Chondrocyte (in vitro differentiated cells): ENCODE data around the gene SPATA25. TPM values are rescaled to one million over a fixed set of nuclear protein-coding genes. Genes with fewer than 3 reads are reported as not detected.
"Not testable (repeated sequence)": the region's sequence is repeated elsewhere in the genome, so short reads cannot be mapped to it uniquely, and the experiment has no call there.

Experiments used
- DNase-seq: peaks from one replicate; pipeline ENCODE4 v3.0.0; 2021; ENCODE audit warnings: mixed read lengths, low spot score
- H3K27ac Mint-ChIP-seq: one replicate; pipeline ENCODE4 v1.8.0; 2021; ENCODE audit warnings: mild to moderate bottlenecking, moderate library complexity, mixed read lengths; ENCODE audit not compliant: unreplicated experiment
- H3K27me3 Mint-ChIP-seq: 2 replicates; pipeline ENCODE4 v1.8.0; 2021; ENCODE audit warnings: low read depth, mixed read lengths
- H3K36me3 Mint-ChIP-seq: 2 replicates; pipeline ENCODE4 v1.8.0; 2021; ENCODE audit warnings: low read depth, mixed read lengths
- H3K4me1 Mint-ChIP-seq: 2 replicates; pipeline ENCODE4 v1.8.0; 2021; ENCODE audit warnings: low read depth, mild to moderate bottlenecking, mixed read lengths
- H3K4me3 Mint-ChIP-seq: one replicate; pipeline ENCODE4 v1.8.0; 2021; ENCODE audit warnings: mild to moderate bottlenecking, moderate library complexity, mixed read lengths; ENCODE audit not compliant: unreplicated experiment
- H3K9me3 Mint-ChIP-seq: 2 replicates; pipeline ENCODE4 v1.8.0; 2021; ENCODE audit warnings: low read depth, mixed read lengths
- total RNA-seq: library from RNA; stranded (reverse); gene quantifications from 3 replicates; pipeline ENCODE4 v1.2.1, GENCODE V29; 2021
- TF ChIP-seq, protein P1 (sequence below): fragments of 200-600 bp; sonication (generic); IDR thresholded peaks from 2 replicates; pipeline ENCODE4 v1.5.0; 2021; ENCODE audit warnings: antibody characterized with exemption, mild to moderate bottlenecking, moderate library complexity

SPATA25 gene
- total RNA-seq, 1 donor from 2014 or later = 1.2 TPM

GRCh38 chr20:45933266-45934045 lies 46.0 kb upstream of the SPATA25 start:
- peak overlapping the region; percentile 96 for H3K27ac Mint-ChIP-seq
- H3K9me3 Mint-ChIP-seq = no peaks in the 10 kb centered on the region
- H3K4me3 Mint-ChIP-seq = peak overlapping the region; percentile 93
- peaks cover 13% of the 10 kb centered on the region for H3K4me1 Mint-ChIP-seq
- no peak for DNase-seq
- no peaks in the 10 kb centered on the region for H3K27me3 Mint-ChIP-seq
- TF ChIP-seq, protein P1, sequence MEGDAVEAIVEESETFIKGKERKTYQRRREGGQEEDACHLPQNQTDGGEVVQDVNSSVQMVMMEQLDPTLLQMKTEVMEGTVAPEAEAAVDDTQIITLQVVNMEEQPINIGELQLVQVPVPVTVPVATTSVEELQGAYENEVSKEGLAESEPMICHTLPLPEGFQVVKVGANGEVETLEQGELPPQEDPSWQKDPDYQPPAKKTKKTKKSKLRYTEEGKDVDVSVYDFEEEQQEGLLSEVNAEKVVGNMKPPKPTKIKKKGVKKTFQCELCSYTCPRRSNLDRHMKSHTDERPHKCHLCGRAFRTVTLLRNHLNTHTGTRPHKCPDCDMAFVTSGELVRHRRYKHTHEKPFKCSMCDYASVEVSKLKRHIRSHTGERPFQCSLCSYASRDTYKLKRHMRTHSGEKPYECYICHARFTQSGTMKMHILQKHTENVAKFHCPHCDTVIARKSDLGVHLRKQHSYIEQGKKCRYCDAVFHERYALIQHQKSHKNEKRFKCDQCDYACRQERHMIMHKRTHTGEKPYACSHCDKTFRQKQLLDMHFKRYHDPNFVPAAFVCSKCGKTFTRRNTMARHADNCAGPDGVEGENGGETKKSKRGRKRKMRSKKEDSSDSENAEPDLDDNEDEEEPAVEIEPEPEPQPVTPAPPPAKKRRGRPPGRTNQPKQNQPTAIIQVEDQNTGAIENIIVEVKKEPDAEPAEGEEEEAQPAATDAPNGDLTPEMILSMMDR = peak; percentile 63
- H3K36me3 Mint-ChIP-seq = peaks cover 11% of the 10 kb centered on the region

DNA sequence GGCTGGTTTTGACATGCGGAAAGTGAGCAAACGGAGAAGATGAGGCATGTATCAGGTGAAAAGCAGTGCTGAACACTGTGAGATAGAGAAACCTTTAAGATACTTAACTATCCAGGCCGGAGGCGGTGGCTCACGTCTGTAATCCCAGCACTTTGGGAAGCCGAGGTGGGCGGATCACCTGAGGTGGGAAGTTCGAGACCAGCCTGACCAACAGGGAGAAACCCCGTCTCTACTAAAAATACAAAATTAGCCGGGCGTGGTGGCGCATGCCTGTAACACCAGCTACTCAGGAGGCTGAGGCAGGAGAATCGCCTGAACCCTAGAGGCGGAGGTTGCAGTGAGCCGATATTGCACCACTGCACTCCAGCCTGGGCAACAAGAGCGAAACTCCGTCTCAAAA lies 44.3 kb upstream of the SPATA25 start:
- H3K36me3 Mint-ChIP-seq, H3K27me3 Mint-ChIP-seq, DNase-seq, H3K4me3 Mint-ChIP-seq, H3K9me3 Mint-ChIP-seq, H3K27ac Mint-ChIP-seq: not testable (repeated sequence)
- peaks cover 10% of the 10 kb centered on the region for H3K4me1 Mint-ChIP-seq

DNA sequence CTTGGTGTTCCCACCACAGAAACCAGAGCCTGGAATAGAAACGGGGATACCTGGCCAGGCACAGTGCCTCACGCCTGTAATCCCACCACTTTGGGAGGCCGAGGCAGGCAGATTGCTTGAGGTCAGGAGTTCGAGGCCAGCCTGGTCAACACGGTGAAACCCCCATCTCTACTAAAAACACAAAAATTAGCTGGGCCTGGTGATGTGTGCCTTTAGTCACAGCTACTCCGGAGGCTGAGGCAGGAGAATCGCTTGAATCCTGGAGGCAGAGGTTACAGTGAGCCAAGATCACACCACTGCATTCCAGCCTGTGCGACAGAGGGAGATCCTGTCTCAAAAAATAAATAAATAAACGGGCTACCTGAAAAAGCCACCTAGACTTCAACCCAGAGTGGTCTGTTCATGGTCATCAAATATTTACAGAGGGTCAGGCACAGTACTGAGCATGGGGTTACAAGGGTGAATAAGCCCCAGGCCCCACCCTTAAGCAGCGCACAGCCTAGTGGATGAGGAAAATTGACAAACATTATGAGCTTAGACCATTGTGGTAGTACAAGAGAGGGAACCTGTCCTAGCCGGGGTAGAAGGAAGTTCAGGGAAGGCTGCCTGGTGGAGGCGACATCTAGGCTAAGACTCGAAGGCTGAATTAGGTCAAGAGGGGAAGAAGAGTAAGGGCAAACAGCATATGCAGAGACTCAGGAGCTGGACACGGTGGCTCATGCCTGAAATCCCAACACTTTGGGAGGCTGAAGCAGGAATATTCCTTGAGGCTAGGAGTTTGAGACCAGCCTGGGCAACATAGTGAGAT lies 39.9 kb upstream of the SPATA25 start:
- Mint-ChIP-seq H3K9me3 (no peaks in the 10 kb centered on the region), H3K36me3 (no peaks in the 10 kb centered on the region), H3K4me3 (no peak overlapping the region), H3K4me1 (peaks cover 14% of the 10 kb centered on the region), H3K27me3 (no peaks in the 10 kb centered on the region), H3K27ac (no peak overlapping the region)
- TF ChIP-seq, protein P1 = no peak
- DNase-seq = no peak

- Mint-ChIP-seq H3K4me1 (peaks cover 17% of the 10 kb centered on the region), H3K36me3 (no peaks in the 10 kb centered on the region), H3K4me3 (no peak overlapping the region), H3K27ac (no peak overlapping the region), H3K27me3 (no peaks in the 10 kb centered on the region), H3K9me3 (no peaks in the 10 kb centered on the region)
- no peak for DNase-seq
- TF ChIP-seq, protein P1 = no peak
These were observed 39.3 kb upstream of the SPATA25 start for GRCh38 chr20:45926731-45927070.

GRCh38 chr20:45925821-45926506 lies 38.5 kb upstream of the SPATA25 start:
- TF ChIP-seq, protein P1 = no peak
- no peak overlapping the region for H3K27ac Mint-ChIP-seq
- no peaks in the 10 kb centered on the region for H3K27me3 Mint-ChIP-seq
- no peaks in the 10 kb centered on the region for H3K36me3 Mint-ChIP-seq
- H3K9me3 Mint-ChIP-seq = no peaks in the 10 kb centered on the region
- peaks cover 23% of the 10 kb centered on the region for H3K4me1 Mint-ChIP-seq
- no peak overlapping the region for H3K4me3 Mint-ChIP-seq
- DNase-seq = no peak
